HCT116 (cell line): ENCODE data around the gene PLOD1.

Experiments
- CEBPB ChIP-seq: IDR thresholded peaks from 2 replicates; pipeline ENCODE4 v1.6.1; 2012; ENCODE audit warnings: low read depth
- CTCF ChIP-seq, 3 experiments: fragments of 200-600 bp in 1 of 3; sonication (generic) in 1 of 3; IDR thresholded peaks in 2 of 3; conservative IDR thresholded peaks in 1 of 3; 2 replicates each; pipeline ENCODE4 v1.5.1; 2012 to 2017; ENCODE audit warnings: low read depth in 2 of 3, low read length in 2 of 3, antibody characterized with exemption in 1 of 3, borderline replicate concordance in 1 of 3, control low read depth in 1 of 3, mild to moderate bottlenecking in 1 of 3, mixed read lengths in 1 of 3, mixed run types in 1 of 3, moderate library complexity in 1 of 3; ENCODE audit not compliant: insufficient read depth in 1 of 3
- EZH2 ChIP-seq: fragments of 200-600 bp; sonication (generic); IDR thresholded peaks from 2 replicates; pipeline ENCODE4 v1.6.1; 2017; ENCODE audit warnings: antibody characterized with exemption, mixed run types
- EZH2phosphoT487 ChIP-seq: fragments of 200-600 bp; IDR thresholded peaks from 2 replicates; pipeline ENCODE4 v1.6.1; 2018; ENCODE audit warnings: antibody characterized with exemption, borderline replicate concordance
- POLR2A ChIP-seq: IDR thresholded peaks from 2 replicates; pipeline ENCODE4 v1.7.0; 2011; ENCODE audit warnings: borderline replicate concordance; ENCODE audit not compliant: insufficient read depth, insufficient read length; ENCODE audit errors: extremely low read depth
- POLR2AphosphoS5 ChIP-seq: IDR thresholded peaks from 2 replicates; pipeline ENCODE4 v1.6.1; 2011; ENCODE audit warnings: mild to moderate bottlenecking, low read depth, low read length, moderate library complexity
- SIN3A ChIP-seq: IDR thresholded peaks from 2 replicates; pipeline ENCODE4 v1.6.1; 2012; ENCODE audit warnings: low read depth
- SP1 ChIP-seq: IDR thresholded peaks from 2 replicates; pipeline ENCODE4 v1.6.1; 2012; ENCODE audit warnings: low read depth
- YY1 ChIP-seq: IDR thresholded peaks from 2 replicates; pipeline ENCODE4 v1.6.1; 2011; ENCODE audit warnings: low read length, low read depth, moderate library complexity, mild to moderate bottlenecking; ENCODE audit not compliant: insufficient replicate concordance; ENCODE audit errors: extremely low read depth
- ZNF274 ChIP-seq: fragments of 200-500 bp; sonication (Bioruptor generic); IDR thresholded peaks from 2 replicates; pipeline ENCODE4 v1.6.1; 2014; ENCODE audit warnings: mild to moderate bottlenecking, low read depth, low read length, inconsistent platforms

DNA sequence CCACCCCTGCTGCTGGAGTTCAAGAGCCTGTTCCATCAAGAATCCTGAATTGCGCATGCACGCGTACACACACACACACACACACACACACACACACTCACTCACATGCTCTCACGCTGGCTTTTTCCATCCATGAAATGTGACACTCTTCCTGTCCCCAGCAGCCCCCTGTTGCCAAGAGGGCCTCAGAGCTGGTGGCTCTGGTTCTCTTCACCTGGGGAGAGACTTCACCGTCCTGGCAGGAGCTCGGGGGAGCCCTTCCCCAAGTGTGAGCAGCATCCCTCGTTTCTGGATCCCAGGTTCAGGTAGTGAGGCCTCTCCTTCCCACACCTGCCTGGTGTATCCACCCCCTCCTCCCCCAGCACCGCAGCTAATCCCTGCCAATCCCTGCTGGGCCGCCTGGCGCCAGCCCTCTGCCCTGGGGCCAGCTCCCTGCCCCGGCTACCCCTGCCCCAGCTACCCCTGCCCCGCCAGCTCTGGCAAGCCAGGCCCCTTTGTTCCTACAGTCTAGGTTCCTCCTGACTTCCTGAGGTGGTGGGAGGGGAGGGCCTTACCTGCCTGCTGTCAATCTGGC, 9.9 kb downstream of the PLOD1 start:
- no peak for TF ChIP-seq CTCF (IDR thresholded peaks at IDR 0.05 in 2 of 3, conservative IDR thresholded peaks at IDR 0.05 in 1 of 3; ENCODE audit: borderline replicate concordance in 1 of 3, insufficient read depth in 1 of 3, low read depth in 2 of 3, low read length in 2 of 3)
- TF ChIP-seq POLR2A, result no peak
- no peak for TF ChIP-seq YY1
- TF ChIP-seq EZH2phosphoT487, result no peak
- no peak for TF ChIP-seq POLR2AphosphoS5
- no peak for TF ChIP-seq EZH2
- no peak for TF ChIP-seq ZNF274
- no peak for TF ChIP-seq SP1
- TF ChIP-seq SIN3A, result no peak
- TF ChIP-seq CEBPB, result no peak
